LHCN-M2 (cell line): ENCODE results near the gene YPEL3. TPM values are rescaled to one million over a fixed set of nuclear protein-coding genes. Genes with fewer than 3 reads are reported as not detected.
"Not testable (repeated sequence)": the region's sequence is repeated elsewhere in the genome, so short reads cannot be mapped to it uniquely, and the experiment has no call there.

Experiments
- DNase-seq: peaks from one replicate; pipeline ENCODE4 v3.0.0-alpha.2; 2012; ENCODE audit warnings: low read depth
- total RNA-seq: library from RNA; depleted of rRNA; stranded (reverse); fragments of >200 nt; gene quantifications from 2 replicates; pipeline ENCODE4 v1.2.3, GENCODE V29; 2014

The YPEL3 gene
- total RNA-seq, 1 experiment from 2014 or later: 14.2 TPM

GRCh38 chr16:30117768-30118167, 21.8 kb upstream of the YPEL3 start:
- no peak for DNase-seq

- DNase-seq: no peak
Measured at GRCh38 chr16:30116291-30117207, 20.5 kb upstream of the YPEL3 start.

GRCh38 chr16:30115238-30115637, 19.2 kb upstream of the YPEL3 start:
- no peak for DNase-seq

- not testable (repeated sequence) for DNase-seq
Measured at GRCh38 chr16:30114833-30115232, 18.8 kb upstream of the YPEL3 start.

GRCh38 chr16:30114411-30114810, 18.4 kb upstream of the YPEL3 start:
- DNase-seq: no peak

GRCh38 chr16:30113711-30114333, 17.8 kb upstream of the YPEL3 start:
- peak; percentile 57 for DNase-seq

- DNase-seq: peak; percentile 35
Measured at GRCh38 chr16:30113031-30113710, 17.2 kb upstream of the YPEL3 start, which contains the start of gene GDPD3. TSS of gene GDPD3 (minus strand) at chr16:30113537. CDS start at chr16:30113478, 59 bp downstream.

- DNase-seq: peak; percentile 37
Measured at GRCh38 chr16:30112197-30113030, 16.4 kb upstream of the YPEL3 start.

- DNase-seq: peak; percentile 62
Measured at GRCh38 chr16:30110661-30111060, 14.6 kb upstream of the YPEL3 start.

- no peak for DNase-seq
Measured at GRCh38 chr16:30108059-30108850, 12.2 kb upstream of the YPEL3 start.

GRCh38 chr16:30104492-30104891, 8.5 kb upstream of the YPEL3 start:
- DNase-seq: no peak

GRCh38 chr16:30104090-30104489, 8.1 kb upstream of the YPEL3 start:
- DNase-seq: no peak

GRCh38 chr16:30096862-30097563, 1.0 kb upstream of the YPEL3 start:
- no peak for DNase-seq

GRCh38 chr16:30095166-30096078, 591 bp downstream of the YPEL3 start:
- DNase-seq: no peak

GRCh38 chr16:30094541-30095165, 1.4 kb downstream of the YPEL3 start:
- DNase-seq: no peak

- peak; percentile 51 for DNase-seq
Measured at GRCh38 chr16:30092373-30093010, 3.5 kb downstream of the YPEL3 start.

- DNase-seq: peak; percentile 87
Measured at GRCh38 chr16:30091474-30092372, 4.3 kb downstream of the YPEL3 start, which contains the start of gene TBX6. TSS of gene TBX6 (minus strand) at chr16:30091924. CDS start at chr16:30091193, 731 bp downstream.
